IMR-90 (cell line): ENCODE data around the gene CTNNA1. TPM values are rescaled to one million over a fixed set of nuclear protein-coding genes. Genes with fewer than 3 reads are reported as not detected.
A peak's percentile ranks its signal among the peaks of the same experiment; 100 is the strongest.

Experiments used
- ATAC-seq: fragments of 200-7000 bp; cut with Tn5 transposase; 2 replicates; pipeline ENCODE4 v1.9.1; 2020; ENCODE audit warnings: low read depth, mild to moderate bottlenecking, moderate library complexity
- BruUV-seq: library from RNA; stranded (reverse); fragments of 400-500 nt; replicated peaks from 2 replicates; lab custom pipeline; 2021; lab: Mats Ljungman, UMichigan
- CTCF ChIA-PET: fragments of 300-600 bp; formaldehyde crosslinking; extraction: SDS; loops from one replicate; lab custom pipeline; 2021; ENCODE audit warnings: antibody characterized with exemption; lab: Yijun Ruan, JAX
- POLR2A ChIA-PET: fragments of 300-600 bp; sonication (Branson Sonifier 250); formaldehyde crosslinking; loops from one replicate; lab custom pipeline; 2022; ENCODE audit warnings: antibody characterized with exemption; ENCODE audit not compliant: unreplicated experiment; lab: Charles Lee
- DNase-seq: peaks from one replicate; pipeline ENCODE4 v3.0.0; 2013
- H2AFZ ChIP-seq: replicated peaks from 2 replicates; pipeline ENCODE3; 2013; ENCODE audit warnings: low read length, mild to moderate bottlenecking; ENCODE audit not compliant: poor library complexity
- H2AK5ac ChIP-seq: 2 replicates; pipeline ENCODE4 v1.6.1; 2013; ENCODE audit warnings: low read depth, low read length, inconsistent platforms
- H2AK9ac ChIP-seq: replicated peaks from 2 replicates; pipeline ENCODE3; 2013; ENCODE audit warnings: mild to moderate bottlenecking, low read depth, low read length, moderate library complexity; ENCODE audit not compliant: poor library complexity
- H2BK120ac ChIP-seq: 2 replicates; pipeline ENCODE4 v1.6.1; 2013; ENCODE audit warnings: low read depth, low read length, inconsistent platforms
- H2BK15ac ChIP-seq: 3 replicates; pipeline ENCODE4 v1.6.1; 2013; ENCODE audit warnings: low read depth, low read length, inconsistent platforms
- H2BK20ac ChIP-seq: 2 replicates; pipeline ENCODE4 v1.6.1; 2013; ENCODE audit warnings: low read depth, mild to moderate bottlenecking, inconsistent platforms, low read length, moderate library complexity
- H2BK5ac ChIP-seq: 2 replicates; pipeline ENCODE4 v1.6.1; 2013; ENCODE audit warnings: mild to moderate bottlenecking, low read depth, low read length, inconsistent platforms; ENCODE audit not compliant: poor library complexity, severe bottlenecking
- H3K14ac ChIP-seq: replicated peaks from 2 replicates; pipeline ENCODE4 v1.6.1; 2013; ENCODE audit warnings: low read depth, low read length, inconsistent platforms
- H3K18ac ChIP-seq: 2 replicates; pipeline ENCODE4 v1.6.1; 2013; ENCODE audit warnings: low read depth, low read length, control low read depth
- H3K23ac ChIP-seq: 2 replicates; pipeline ENCODE4 v1.6.1; 2013; ENCODE audit warnings: low read depth, low read length, inconsistent platforms
- H3K27ac ChIP-seq: 2 replicates; pipeline ENCODE4 v1.5.1; 2013; ENCODE audit warnings: mild to moderate bottlenecking, control low read depth, low read length; ENCODE audit not compliant: insufficient read depth
- H3K27me3 ChIP-seq: 2 replicates; pipeline ENCODE4 v1.6.1; 2013; ENCODE audit warnings: low read length; ENCODE audit not compliant: control insufficient read depth, insufficient read depth
- H3K36me3 ChIP-seq: 2 replicates; pipeline ENCODE4 v1.6.1; 2013; ENCODE audit warnings: low read length, mixed read lengths; ENCODE audit not compliant: control insufficient read depth, insufficient read depth
- H3K4ac ChIP-seq: 2 replicates; pipeline ENCODE4 v1.6.1; 2013; ENCODE audit warnings: low read depth, low read length, inconsistent platforms
- H3K4me1 ChIP-seq: 2 replicates; pipeline ENCODE4 v1.6.1; 2013; ENCODE audit warnings: low read length, mixed read lengths; ENCODE audit not compliant: control insufficient read depth, insufficient read depth
- H3K4me2 ChIP-seq: 2 replicates; pipeline ENCODE4 v1.6.1; 2013; ENCODE audit warnings: low read depth, mild to moderate bottlenecking, control low read depth, low read length, moderate library complexity
- H3K4me3 ChIP-seq: 2 replicates; pipeline ENCODE4 v1.5.1; 2013; ENCODE audit warnings: low read depth, mild to moderate bottlenecking, control low read depth, low read length, moderate library complexity; ENCODE audit not compliant: insufficient read depth
- H3K56ac ChIP-seq: 2 replicates; pipeline ENCODE4 v1.6.1; 2013; ENCODE audit warnings: low read length, inconsistent platforms; ENCODE audit not compliant: insufficient read depth; ENCODE audit errors: extremely low read depth
- H3K79me1 ChIP-seq, 2 experiments: 2 replicates each; pipeline ENCODE4 v1.6.1; 2013; ENCODE audit warnings: low read length in 2 of 2, inconsistent platforms in 1 of 2, low read depth in 1 of 2
- H3K9ac ChIP-seq: 2 replicates; pipeline ENCODE4 v1.6.1; 2013; ENCODE audit warnings: low read depth, low read length, control low read depth
- H3K9me1 ChIP-seq: 2 replicates; pipeline ENCODE4 v1.6.1; 2013; ENCODE audit warnings: low read length, inconsistent platforms; ENCODE audit not compliant: insufficient read depth
- H3K9me3 ChIP-seq: 2 replicates; pipeline ENCODE4 v1.6.1; 2013; ENCODE audit warnings: low read length; ENCODE audit not compliant: control insufficient read depth, insufficient read depth
- H4K20me1 ChIP-seq: 2 replicates; pipeline ENCODE4 v1.6.1; 2013; ENCODE audit warnings: low read length, inconsistent platforms; ENCODE audit not compliant: insufficient read depth
- H4K5ac ChIP-seq: 2 replicates; pipeline ENCODE4 v1.6.1; 2013; ENCODE audit warnings: mild to moderate bottlenecking, low read depth, low read length, control low read depth
- H4K8ac ChIP-seq, 2 experiments: 2 replicates each; pipeline ENCODE4 v1.6.1; 2013; ENCODE audit warnings: low read depth in 2 of 2, low read length in 2 of 2, control low read depth in 1 of 2, inconsistent platforms in 1 of 2
- H4K91ac ChIP-seq: 2 replicates; pipeline ENCODE4 v1.6.1; 2013; ENCODE audit warnings: low read depth, low read length, inconsistent platforms; ENCODE audit not compliant: insufficient read depth
- BHLHE40 ChIP-seq: fragments of 150-350 bp; IDR thresholded peaks from 2 replicates; pipeline ENCODE4 v1.6.1; 2016; ENCODE audit warnings: mild to moderate bottlenecking, low read depth, low read length
- CEBPB ChIP-seq: IDR thresholded peaks from 2 replicates; pipeline ENCODE4 v1.6.1; 2012; ENCODE audit warnings: low read depth, low read length, improper control_type of control experiment
- CTCF ChIP-seq: conservative IDR thresholded peaks from 2 replicates; pipeline ENCODE4 v1.5.1; 2012; ENCODE audit warnings: mild to moderate bottlenecking, low read depth, low read length, improper control_type of control experiment
- FOS ChIP-seq: fragments of 150-350 bp; IDR thresholded peaks from 2 replicates; pipeline ENCODE4 v1.6.1; 2016; ENCODE audit warnings: low read depth, low read length
- MAFK ChIP-seq: IDR thresholded peaks from 2 replicates; pipeline ENCODE4 v1.6.1; 2012; ENCODE audit warnings: low read depth, low read length, improper control_type of control experiment
- NFE2L2 ChIP-seq: fragments of 150-350 bp; IDR thresholded peaks from 2 replicates; pipeline ENCODE4 v1.6.1; 2016; ENCODE audit warnings: low read depth, mild to moderate bottlenecking, low read length
- RAD21 ChIP-seq: IDR thresholded peaks from 2 replicates; pipeline ENCODE4 v1.6.1; 2012; ENCODE audit warnings: low read length, improper control_type of control experiment
- RCOR1 ChIP-seq: IDR thresholded peaks from 2 replicates; pipeline ENCODE4 v1.6.1; 2012; ENCODE audit warnings: mild to moderate bottlenecking, low read length, improper control_type of control experiment; ENCODE audit not compliant: insufficient replicate concordance
- SMC3 ChIP-seq: fragments of 150-350 bp; IDR thresholded peaks from 2 replicates; pipeline ENCODE4 v1.6.1; 2016; ENCODE audit warnings: low read depth, mild to moderate bottlenecking, antibody characterized with exemption, low read length, moderate library complexity
- WGBS, 2 experiments: methylation state at CpG; one replicate each; pipeline versions ENCODE4 v1.1.5 to v1.1.7; 2013; ENCODE audit warnings: missing lambda C conversion rate in 2 of 2; ENCODE audit not compliant: insufficient read length in 1 of 2; ENCODE audit errors: extremely low coverage in 2 of 2; 5-methylcytosine and 5-hydroxymethylcytosine counted together
- dilution Hi-C: fragments of 300-500 bp; cut with HindIII; formaldehyde crosslinking; loops from one replicate; pipeline ENCODE4 v1.14.3; 2018; ENCODE audit warnings: low sequenced_read_pairs; ENCODE audit not compliant: unreplicated experiment
- in situ Hi-C: fragments of 300-500 bp; cut with MboI; formaldehyde crosslinking; loops from 3 replicates; pipeline ENCODE4 v1.14.3; 2019; ENCODE audit warnings: low sequenced_read_pairs, inconsistent platforms, mixed read lengths
- intact Hi-C: fragments of 100-400 bp; cut with micrococcal nuclease; formaldehyde crosslinking; loops from 2 replicates; pipeline ENCODE4 v1.10.0; 2022
- polyA plus RNA-seq, 3 experiments: library from polyadenylated mRNA; depleted of rRNA; stranded (reverse); fragments of >200 nt; gene quantifications; 2 replicates each; pipeline ENCODE4 v1.2.3, GENCODE V29; 2012; ENCODE audit warnings: low replicate concordance in 1 of 3
- total RNA-seq: library from RNA; depleted of rRNA; stranded (reverse); fragments of >200 nt; gene quantifications from 2 replicates; pipeline ENCODE4 v1.2.3, GENCODE V29; 2012

Gene CTNNA1
- total and polyA plus RNA-seq, 2 of the 4 experiments (the other 2 are of a cell fraction) = 220 to 471 TPM

GRCh38 chr5:138844812-138845513 lies 91.7 kb downstream of the CTNNA1 start:
- Histone ChIP-seq H2BK120ac (peak overlapping the region; percentile 16; the same call in 1 of the 2 replicates), H3K4me2 (peak overlapping the region; percentile 74), H3K23ac (peak overlapping the region; percentile 28; the same call in 1 of the 2 replicates), H3K4ac (peak overlapping the region; percentile 49; the same call in 1 of the 2 replicates), H2BK20ac (peak overlapping the region; percentile 22; the same call in 1 of the 2 replicates), H3K4me1 (peaks cover 19% of the 10 kb centered on the region), H3K9me1 (peaks cover 10% of the 10 kb centered on the region; the same call in 1 of the 2 replicates), H2AFZ (no peak overlapping the region), H4K20me1 (peaks cover 53% of the 10 kb centered on the region), H3K27me3 (no peaks in the 10 kb centered on the region), H3K79me1 (peaks cover 16 to 83% of the 10 kb centered on the region in 2 experiments), H3K18ac (peak overlapping the region; percentile 48; the same call in 1 of the 2 replicates), H2BK15ac (no peak overlapping the region), H4K91ac (no peak overlapping the region), H2BK5ac (peak overlapping the region; percentile 93), H3K9ac (no peak overlapping the region; the same call in 1 of the 2 replicates), H4K8ac (peak overlapping the region in 1 of 2 experiments; percentile 31; a peak in 1 of 4 replicates), H3K14ac (no peak overlapping the region), H3K36me3 (no peaks in the 10 kb centered on the region; the same call in 1 of the 2 replicates), H4K5ac (no peak overlapping the region), H3K56ac (no peak overlapping the region), H2AK9ac (no peak overlapping the region), H2AK5ac (no peak overlapping the region), H3K4me3 (no peak overlapping the region), H3K9me3 (no peaks in the 10 kb centered on the region), H3K27ac (no peak overlapping the region)
- BruUV-seq = no TSS peak
- ChIA-PET POLR2A (no interaction called here), CTCF (interaction anchor here (0.8 kb wide), 1 partner anchor 9 kb away, joined by 3 read pairs; no protein-coding TSS in a partner anchor)
- intact Hi-C loops (loop anchor here (5.0 kb wide), 1 partner anchor 48 kb away; no protein-coding TSS in a partner anchor), dilution Hi-C loops (no loop called here), in situ Hi-C loops (no loop called here)
- ATAC-seq (peak; percentile 82), DNase-seq (peak; percentile 88)
- no CpG with 5 or more reads among the region's 6 CpGs for WGBS, 2 experiments
- TF ChIP-seq BHLHE40 (peak; percentile 58), RAD21 (no peak), CTCF (no peak), FOS (no peak), CEBPB (peak; percentile 69), MAFK (peak; percentile 17; the same call in 1 of the 2 replicates), SMC3 (no peak), RCOR1 (no peak), NFE2L2 (no peak)
